ENCODE measurements around the gene UGT3A2. TPM values are rescaled to one million over a fixed set of nuclear protein-coding genes. Genes with fewer than 3 reads are reported as not detected.

The UGT3A2 gene
- polyA plus RNA-seq, 3 donors, result not detected

- TF ChIP-seq CTCF (IDR thresholded peaks at IDR 0.05), result no peak
- no peaks in the 10 kb centered on the region for H3K9me3 ChIP-seq (replicated peaks in 1 of 2; ENCODE audit: control insufficient read depth in 1 of 2, insufficient read depth in 1 of 2, low read length in 2 of 2)
- H3K4me2 ChIP-seq (replicated peaks; ENCODE audit: extremely low read depth, low read length, poor library complexity, severe bottlenecking), result no peak overlapping the region
- intact Hi-C loops (cut with micrococcal nuclease), result no loop called here
- H2AFZ ChIP-seq (ENCODE audit: insufficient read depth, low read depth, low read length, poor library complexity, severe bottlenecking), result no peak overlapping the region
- H3K4me3 Mint-ChIP-seq, result no peak overlapping the region
- no peaks in the 10 kb centered on the region for H3K4me1 Mint-ChIP-seq
- no peaks in the 10 kb centered on the region for H3K36me3 ChIP-seq (replicated peaks in 1 of 2; ENCODE audit: control insufficient read depth in 1 of 2, insufficient read depth in 2 of 2, low read length in 2 of 2)
- no peak overlapping the region for H3K9ac ChIP-seq (ENCODE audit: insufficient read depth, low read length, poor library complexity, severe bottlenecking)
- peaks cover 0 to 1% (median 0%) of the 10 kb centered on the region in 3 donors for H3K27me3 Mint-ChIP-seq (ENCODE audit: low read depth in 3 of 3)
- no peaks in the 10 kb centered on the region for H4K20me1 ChIP-seq (ENCODE audit: insufficient read depth, low read length)
- H3K79me2 ChIP-seq (ENCODE audit: insufficient read depth, low read length), result no peaks in the 10 kb centered on the region
- H3K36me3 Mint-ChIP-seq, result no peaks in the 10 kb centered on the region
- no peak overlapping the region for H3K27ac Mint-ChIP-seq
- H3K27me3 ChIP-seq (ENCODE audit: control insufficient read depth in 2 of 2, insufficient read depth in 2 of 2, low read length in 2 of 2), result no peaks in the 10 kb centered on the region
- H3K9me3 Mint-ChIP-seq, result peaks cover 0 to 6% (median 2%) of the 10 kb centered on the region in 7 donors
- no peak overlapping the region for H3K27ac ChIP-seq (ENCODE audit: low read depth in 1 of 2, low read length in 2 of 2)
- H3K4me1 ChIP-seq (ENCODE audit: control insufficient read depth in 1 of 2, insufficient read depth in 2 of 2, low read length in 2 of 2), result no peaks in the 10 kb centered on the region
- no peak for DNase-seq
- H3K4me3 ChIP-seq (replicated peaks in 1 of 3; ENCODE audit: low read depth in 2 of 3, low read length in 3 of 3), result no peak overlapping the region
Observed at GRCh38 chr5:36041537-36041845, 25.2 kb downstream of the UGT3A2 start.

- no peak for DNase-seq
- no peak overlapping the region for H3K4me3 Mint-ChIP-seq
- H4K20me1 ChIP-seq (ENCODE audit: insufficient read depth, low read length), result no peaks in the 10 kb centered on the region
Observed at GRCh38 chr5:36040651-36041536, 25.8 kb downstream of the UGT3A2 start.

More at GRCh38 chr5:36040651-36041536, 25.8 kb downstream of the UGT3A2 start:
- no peaks in the 10 kb centered on the region for H3K36me3 ChIP-seq (replicated peaks in 1 of 2; ENCODE audit: control insufficient read depth in 1 of 2, insufficient read depth in 2 of 2, low read length in 2 of 2)
- H3K79me2 ChIP-seq (ENCODE audit: insufficient read depth, low read length), result no peaks in the 10 kb centered on the region
- peaks cover 0 to 1% (median 0%) of the 10 kb centered on the region in 3 donors for H3K27me3 Mint-ChIP-seq (ENCODE audit: low read depth in 3 of 3)
- peaks cover 0 to 6% (median 2%) of the 10 kb centered on the region in 7 donors for H3K9me3 Mint-ChIP-seq
- no peak overlapping the region for H3K27ac Mint-ChIP-seq
- no peaks in the 10 kb centered on the region for H3K36me3 Mint-ChIP-seq
- H3K4me3 ChIP-seq (replicated peaks in 1 of 3; ENCODE audit: low read depth in 2 of 3, low read length in 3 of 3), result no peak overlapping the region
- intact Hi-C loops (cut with micrococcal nuclease), result no loop called here
- no peaks in the 10 kb centered on the region for H3K4me1 Mint-ChIP-seq
- H3K27me3 ChIP-seq (ENCODE audit: control insufficient read depth in 2 of 2, insufficient read depth in 2 of 2, low read length in 2 of 2), result no peaks in the 10 kb centered on the region
- no peak for TF ChIP-seq CTCF (IDR thresholded peaks at IDR 0.05)
- no peak overlapping the region for H3K27ac ChIP-seq (ENCODE audit: low read depth in 1 of 2, low read length in 2 of 2)
- H3K9ac ChIP-seq (ENCODE audit: insufficient read depth, low read length, poor library complexity, severe bottlenecking), result no peak overlapping the region
- no peak overlapping the region for H3K4me2 ChIP-seq (replicated peaks; ENCODE audit: extremely low read depth, low read length, poor library complexity, severe bottlenecking)
- no peak overlapping the region for H2AFZ ChIP-seq (ENCODE audit: insufficient read depth, low read depth, low read length, poor library complexity, severe bottlenecking)
- no peaks in the 10 kb centered on the region for H3K9me3 ChIP-seq (replicated peaks in 1 of 2; ENCODE audit: control insufficient read depth in 1 of 2, insufficient read depth in 1 of 2, low read length in 2 of 2)
- no peaks in the 10 kb centered on the region for H3K4me1 ChIP-seq (ENCODE audit: control insufficient read depth in 1 of 2, insufficient read depth in 2 of 2, low read length in 2 of 2)
- WGBS (ENCODE audit: insufficient coverage), result 100% methylated on average over 1 of the region's 3 CpGs
